ENCODE results near the gene GRAP.
"Not testable (repeated sequence)": the region's sequence is repeated elsewhere in the genome, so short reads cannot be mapped to it uniquely, and the experiment has no call there.

The GRAP gene

DNA sequence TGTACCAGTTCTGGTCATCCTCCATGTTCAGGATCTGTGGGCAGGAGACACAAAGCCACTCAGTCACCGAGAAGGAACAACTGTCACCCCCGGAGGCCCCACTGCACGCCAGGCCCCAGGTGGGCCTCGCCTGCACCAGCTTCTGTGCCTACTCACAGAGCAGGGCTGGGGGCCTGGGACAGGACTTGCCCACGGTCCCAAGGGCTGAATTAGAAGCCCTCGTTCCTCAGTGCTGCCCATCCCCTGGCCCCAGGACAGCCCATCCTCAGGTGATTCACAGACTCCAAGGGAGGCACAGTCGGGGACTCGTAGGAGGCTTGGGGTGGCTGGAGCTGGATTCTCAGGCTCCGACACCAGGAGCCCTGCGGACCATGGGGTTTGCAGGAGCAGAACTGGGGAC is 4.9 kb downstream of the GRAP start:
- not testable (repeated sequence) for DNase-seq

DNA sequence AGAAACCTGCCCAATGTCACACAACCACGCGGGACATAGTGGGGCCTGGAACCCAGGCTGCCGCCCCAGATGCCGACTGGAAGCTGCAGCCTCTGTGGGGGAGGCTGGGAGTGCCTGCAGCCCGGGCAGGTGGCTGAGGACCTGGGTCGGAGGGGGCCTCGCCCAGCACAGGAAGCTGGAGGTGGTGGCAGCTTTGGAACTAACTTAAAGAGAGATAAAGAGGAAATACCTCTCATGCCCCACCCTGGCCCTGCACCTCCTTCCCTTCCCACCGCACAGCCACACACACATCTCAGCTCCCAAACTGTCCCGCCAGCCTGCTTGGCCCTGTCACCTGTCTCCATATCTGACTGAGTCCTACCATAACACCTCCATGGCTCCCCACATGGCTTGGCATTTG is 6.4 kb downstream of the GRAP start:
- DNase-seq = not testable (repeated sequence)

DNA sequence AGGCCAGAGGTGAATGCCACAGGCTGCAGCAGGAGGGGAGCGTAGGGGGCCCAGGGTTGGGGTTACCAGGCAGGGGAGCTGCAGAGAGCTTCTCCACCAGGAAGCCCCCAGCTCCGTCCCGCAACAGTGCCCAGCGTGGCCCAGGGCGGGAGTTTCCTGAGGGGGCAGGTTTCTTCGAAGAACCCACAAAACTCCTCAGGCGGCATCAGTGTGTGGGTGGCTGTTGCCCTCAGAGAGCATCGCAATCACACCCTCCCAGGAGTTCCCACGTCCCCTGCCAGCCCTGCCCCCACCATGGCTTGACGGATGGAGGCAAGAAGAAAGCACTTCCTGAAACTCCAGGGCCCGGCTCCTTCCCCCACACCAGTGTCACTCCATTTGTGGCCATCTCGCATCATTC is 8.0 kb downstream of the GRAP start:
- DNase-seq = not testable (repeated sequence)

DNA sequence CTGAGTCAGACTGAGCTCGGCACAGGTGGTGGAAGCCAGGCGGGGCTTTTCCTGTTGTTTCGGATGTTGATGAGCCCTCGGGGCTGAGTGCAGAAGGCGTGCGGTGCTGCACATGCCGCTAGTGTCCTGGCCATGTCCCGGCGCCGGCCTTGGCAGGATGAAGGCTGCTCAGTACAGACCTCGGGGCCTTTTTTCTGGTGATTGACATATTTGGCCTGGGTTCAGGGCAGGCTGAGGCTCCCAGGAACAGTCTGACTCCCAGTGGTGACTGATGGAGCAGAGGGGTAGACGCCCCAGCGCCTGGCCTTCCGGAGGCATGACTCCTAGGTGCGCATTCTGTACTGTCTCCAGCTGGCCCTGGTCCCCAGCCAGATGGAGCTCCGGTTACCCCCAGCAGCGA is 8.8 kb downstream of the GRAP start:
- DNase-seq = not testable (repeated sequence)

DNA sequence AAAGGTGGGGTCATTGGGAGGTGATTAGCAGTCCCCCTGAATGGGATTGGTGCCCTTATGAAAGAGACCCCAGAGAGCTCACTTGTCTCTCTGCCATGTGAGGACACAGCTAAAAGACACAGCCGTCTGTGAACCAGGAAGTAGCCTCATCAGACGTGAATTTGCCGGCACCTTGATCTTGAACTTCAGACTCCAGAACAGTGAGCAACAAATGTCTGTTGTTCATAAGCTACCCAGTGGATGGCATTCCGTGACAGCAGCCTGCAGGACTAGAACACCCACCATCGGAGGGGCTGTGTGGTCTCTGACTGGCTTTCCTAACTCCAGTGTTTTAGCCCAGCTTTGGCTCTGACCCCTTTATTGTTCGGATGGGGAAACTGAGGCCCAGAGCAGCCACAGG is 9.2 kb downstream of the GRAP start:
- DNase-seq = not testable (repeated sequence)

DNA sequence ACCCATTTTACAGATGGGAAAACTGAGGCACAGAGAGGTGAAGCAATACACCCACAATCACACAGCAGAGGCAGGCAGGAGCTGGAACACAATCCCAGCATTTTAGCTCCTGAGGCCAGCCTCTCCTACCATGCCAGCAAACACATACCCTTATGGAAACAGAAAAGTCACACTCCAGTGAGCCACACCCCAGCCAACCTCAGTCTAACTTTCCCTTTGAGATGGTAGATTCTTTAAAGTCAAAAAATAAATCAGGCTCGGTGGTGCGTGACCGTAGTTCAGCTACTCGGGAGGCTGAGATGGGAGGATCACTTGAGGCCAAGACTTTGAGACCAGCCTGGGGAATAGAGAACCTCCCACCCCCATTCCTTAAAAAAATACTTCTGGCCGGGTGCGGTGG is 10.6 kb downstream of the GRAP start:
- not testable (repeated sequence) for DNase-seq

DNA sequence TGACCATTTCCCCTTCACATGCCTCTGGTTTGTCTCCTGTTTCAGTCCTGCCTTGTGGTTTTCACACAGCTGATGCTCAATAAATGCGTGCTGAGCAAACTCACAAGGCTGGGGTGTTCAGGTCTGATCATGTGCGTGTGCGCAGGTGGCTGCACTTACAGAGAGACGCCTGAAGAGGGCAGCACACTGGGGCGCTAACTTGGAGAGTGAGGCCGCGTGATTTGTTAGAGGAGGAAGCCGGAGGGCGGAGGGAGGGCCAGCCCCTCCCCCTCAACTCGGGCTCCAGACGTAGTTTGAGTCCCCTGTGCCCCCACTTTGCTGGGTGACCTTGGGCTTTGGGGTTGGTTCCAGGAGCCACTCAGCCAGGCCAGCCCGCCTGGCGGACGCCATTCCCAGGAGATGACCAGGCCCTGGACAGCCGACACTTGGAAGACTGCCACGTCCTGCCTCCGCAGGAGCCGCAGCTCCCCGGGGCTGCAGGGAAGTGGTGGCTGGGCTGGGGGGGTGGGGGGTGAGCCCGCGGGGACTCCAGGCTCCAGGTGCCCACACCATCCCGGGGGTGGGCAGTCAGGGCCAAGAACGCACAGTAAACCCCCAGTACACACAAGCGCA is 14.3 kb downstream of the GRAP start:
- not testable (repeated sequence) for DNase-seq

DNA sequence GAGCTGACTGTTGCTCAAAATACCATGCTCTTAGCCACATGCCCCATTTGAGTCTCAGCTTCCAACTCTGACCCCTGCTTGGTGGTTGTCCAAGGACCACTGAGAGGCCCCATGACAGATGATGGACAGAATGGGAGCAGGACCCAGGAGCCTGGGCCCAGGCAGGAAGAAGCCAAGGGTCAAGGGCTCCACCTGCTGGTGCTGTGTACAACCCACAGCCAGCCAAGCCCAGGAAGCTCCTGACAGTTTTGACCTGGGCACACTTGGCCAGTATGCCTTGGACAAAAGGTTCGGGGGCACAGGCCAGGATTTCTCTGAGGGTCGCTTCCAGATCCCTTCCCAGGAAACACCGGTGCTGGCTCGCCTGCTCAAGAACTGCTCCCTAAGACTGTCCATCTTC is 15.0 kb downstream of the GRAP start:
- not testable (repeated sequence) for DNase-seq

DNA sequence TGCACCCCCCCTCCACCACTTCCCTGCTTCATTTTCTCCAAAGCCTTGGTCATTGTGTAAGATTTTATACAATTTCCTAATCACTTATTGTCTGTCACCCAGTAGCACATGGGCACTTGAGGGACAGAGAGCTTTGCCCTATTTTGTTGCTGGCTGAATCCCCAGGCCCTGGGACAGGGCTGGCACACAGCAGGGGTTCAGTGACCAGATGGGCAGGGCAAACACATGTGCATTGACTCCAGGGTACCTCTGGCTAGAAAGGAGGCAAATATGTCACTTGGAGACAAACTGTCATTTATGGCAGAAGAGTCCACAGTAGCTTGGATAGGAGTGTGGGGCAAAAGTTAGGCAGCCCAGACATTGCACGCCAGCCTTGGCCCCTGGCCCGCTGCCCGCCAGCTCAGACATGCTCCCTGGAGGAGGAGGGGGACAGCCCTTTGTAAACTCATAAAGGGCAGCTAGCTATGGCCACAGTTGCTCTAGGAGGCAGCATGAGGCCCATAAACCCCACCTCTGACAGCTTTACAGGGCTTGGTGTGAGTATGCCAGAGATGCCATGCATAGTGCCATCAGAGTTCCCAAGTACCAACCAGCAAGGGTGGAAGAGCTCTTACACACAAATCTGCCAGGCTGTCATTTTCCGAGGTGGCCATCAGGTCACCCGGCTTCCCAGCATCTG is 15.8 kb downstream of the GRAP start:
- DNase-seq = not testable (repeated sequence)

DNA sequence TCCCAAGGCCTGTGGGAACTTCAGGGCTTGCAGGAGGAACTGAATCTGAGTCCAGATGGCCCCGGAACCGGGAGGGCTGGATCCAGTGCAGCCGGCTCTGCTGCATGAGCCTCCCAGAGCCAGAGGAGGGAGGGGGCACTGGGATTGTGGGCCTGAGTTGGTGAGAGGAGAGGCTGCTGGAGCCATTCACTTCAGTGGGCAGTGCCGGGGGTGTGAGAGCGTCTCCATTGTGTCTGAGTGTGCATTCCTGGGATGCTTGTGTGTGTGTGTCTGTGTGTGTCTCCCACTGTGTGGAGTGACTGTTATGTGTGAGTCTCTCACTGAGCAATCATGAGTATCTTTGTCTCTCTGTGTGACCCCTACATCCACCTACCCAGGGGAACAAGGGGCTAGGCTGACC is 17.0 kb downstream of the GRAP start:
- DNase-seq = not testable (repeated sequence)

DNA sequence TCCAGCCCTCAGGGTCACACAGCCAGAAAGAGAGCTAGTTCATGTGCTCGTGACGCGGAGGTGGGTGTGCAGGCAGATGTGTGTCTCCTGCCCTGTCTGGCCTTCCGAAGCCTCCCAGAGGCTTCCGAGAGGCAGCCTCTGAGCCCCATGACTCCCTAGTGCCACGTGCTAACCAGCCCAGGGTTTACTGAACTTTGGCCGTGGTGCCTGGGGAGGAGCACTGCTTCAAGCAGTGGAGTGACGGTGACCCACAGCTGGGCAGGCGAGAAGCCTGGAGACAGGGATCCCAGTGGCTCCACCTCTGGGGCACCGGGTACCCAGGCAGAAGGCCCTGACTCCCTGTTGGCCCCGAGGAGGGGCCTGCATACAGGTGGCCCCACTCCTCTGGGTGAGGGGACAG is 18.1 kb downstream of the GRAP start:
- DNase-seq = not testable (repeated sequence)

DNA sequence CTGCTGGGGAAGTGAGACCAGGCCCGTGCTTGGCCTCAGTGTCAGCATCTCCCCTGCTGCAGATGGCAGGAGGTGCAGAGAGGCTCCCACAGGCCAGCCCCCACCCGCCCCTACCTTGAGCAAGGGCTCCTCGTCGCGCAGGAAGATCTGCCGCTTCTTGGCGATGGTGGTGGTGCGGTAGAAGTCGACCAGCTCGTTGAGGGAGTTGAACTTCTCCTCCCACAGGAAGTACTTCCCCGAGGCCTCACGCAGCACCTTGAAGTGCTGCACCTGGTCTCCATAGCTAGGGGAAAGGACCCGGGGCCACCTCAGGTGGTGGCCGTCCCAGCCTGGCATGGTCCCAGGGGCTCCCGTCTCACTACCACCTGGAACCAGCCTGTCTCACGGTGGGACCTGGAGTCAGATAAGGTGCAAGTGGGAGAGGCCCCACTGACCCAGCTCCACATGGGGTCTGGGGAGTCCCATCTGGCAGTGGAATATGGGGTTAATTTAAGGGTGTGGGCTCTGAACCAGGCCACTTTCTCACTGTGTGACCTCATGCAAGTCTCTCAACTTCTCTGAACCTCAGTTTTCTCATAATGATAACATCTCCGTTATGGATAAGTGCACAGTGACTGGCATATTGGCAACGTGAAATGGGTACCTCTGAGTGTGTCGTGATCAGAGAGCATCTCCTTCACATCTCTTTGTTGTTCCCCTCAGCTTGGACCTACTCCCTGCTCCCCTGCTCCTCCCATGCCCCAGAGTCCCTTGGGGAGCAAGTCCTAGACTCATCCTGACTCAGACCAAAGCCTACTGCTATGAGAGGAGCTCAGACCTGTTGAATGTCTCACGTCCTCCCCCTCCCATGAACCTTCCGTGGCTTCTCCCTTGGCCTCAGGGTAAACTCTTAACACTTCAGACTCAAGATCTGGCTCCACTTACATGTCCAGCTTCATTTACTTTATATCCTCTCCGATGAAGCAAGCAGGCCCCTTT is 22.4 kb downstream of the GRAP start:
- TF ChIP-seq GATA1 (IDR thresholded peaks at IDR 0.05; ENCODE audit: low read depth, low read length) (no peak), POLR2A (IDR thresholded peaks at IDR 0.05; ENCODE audit: low read length) (no peak)
- no peak for DNase-seq

DNA sequence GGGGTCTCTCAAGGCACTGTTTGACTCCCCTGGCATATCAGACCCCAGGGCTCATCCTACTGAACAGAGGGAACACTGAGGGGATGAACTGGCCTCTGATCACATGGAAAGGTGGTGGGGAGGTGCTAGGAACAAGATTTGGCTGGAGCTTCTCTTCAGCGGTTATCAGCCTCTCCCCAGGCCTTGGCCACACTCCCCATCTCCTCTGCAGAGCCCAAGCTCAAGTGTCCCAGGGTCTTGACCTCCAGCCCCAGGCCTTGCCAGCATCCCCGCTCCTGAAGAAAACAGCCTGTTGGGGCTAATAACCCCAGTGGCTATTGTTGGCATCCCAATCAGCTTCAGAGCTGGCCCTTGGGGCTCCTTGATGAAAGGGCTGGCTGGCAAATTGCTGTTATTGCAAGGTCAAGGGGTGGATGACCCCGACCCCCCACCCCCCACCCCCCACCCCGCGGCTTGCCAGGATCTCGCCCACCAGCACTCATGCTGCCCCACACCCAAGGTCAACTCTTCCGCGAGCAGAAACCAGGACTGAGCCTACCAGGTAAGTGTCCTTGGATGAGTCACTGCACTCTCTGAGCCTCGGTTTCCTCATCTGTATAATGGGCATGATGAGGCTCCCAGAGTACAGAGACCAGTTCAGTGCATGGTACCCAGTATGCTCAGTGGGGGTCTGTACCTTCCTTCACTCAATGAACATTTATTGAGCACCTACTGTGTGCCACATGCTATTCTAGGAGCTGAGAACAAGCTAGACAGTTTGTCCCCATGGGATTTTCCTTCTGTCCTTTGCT is 23.4 kb downstream of the GRAP start:
- DNase-seq = no peak
- TF ChIP-seq GATA1 (IDR thresholded peaks at IDR 0.05; ENCODE audit: low read depth, low read length) (no peak), POLR2A (IDR thresholded peaks at IDR 0.05; ENCODE audit: low read length) (no peak)

DNA sequence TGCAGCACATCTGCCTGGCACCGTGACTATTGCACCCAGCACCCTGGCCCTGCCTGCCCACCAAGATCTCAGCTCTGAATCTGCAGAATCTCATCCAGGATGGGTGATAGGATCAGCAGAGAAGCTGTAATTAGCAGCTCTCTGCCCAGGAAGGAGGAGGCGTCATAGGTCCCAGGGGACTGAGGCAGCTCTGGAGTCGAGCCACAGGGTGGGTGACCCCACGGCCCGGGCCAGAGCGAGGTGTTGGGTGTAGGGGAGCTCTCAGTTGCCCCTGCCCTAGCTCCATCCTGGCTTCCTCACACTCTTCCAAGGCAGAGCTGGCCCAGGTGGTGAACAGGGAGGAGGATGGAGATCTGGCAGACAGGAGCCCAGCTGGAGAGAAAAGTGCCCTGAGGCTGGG is 24.0 kb downstream of the GRAP start:
- no peak for DNase-seq
- TF ChIP-seq POLR2A (IDR thresholded peaks at IDR 0.05; ENCODE audit: low read length) = no peak
- no peak for TF ChIP-seq GATA1 (IDR thresholded peaks at IDR 0.05; ENCODE audit: low read depth, low read length)

DNA sequence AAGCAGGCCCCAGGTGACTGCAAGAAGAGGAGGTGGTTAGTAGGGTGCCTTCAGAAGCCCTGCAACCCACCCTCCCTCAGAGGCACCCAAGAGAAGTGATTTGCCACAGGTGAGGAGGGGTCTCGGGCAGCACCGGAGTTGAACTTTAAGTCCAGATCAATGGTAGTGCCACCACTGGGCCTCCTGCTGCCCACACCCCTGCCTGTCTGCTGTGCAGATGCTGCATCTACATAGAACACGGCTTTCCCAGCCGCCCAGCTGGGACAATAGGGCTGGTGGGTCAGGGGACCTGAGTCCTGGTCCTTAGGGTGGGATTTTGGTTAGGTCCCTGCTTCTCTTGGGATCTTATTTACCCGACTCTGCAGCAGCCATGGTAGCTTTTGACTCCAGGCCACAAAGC is 24.6 kb downstream of the GRAP start:
- TF ChIP-seq GATA1 (IDR thresholded peaks at IDR 0.05; ENCODE audit: low read depth, low read length) (no peak), POLR2A (IDR thresholded peaks at IDR 0.05; ENCODE audit: low read length) (no peak)
- no peak for DNase-seq

Measured in erythroblast (primary cell).